ENCODE measurements around the gene SPAAR. TPM values are rescaled to one million over a fixed set of nuclear protein-coding genes. Genes with fewer than 3 reads are reported as not detected.
"Not testable (repeated sequence)": the region's sequence is repeated elsewhere in the genome, so short reads cannot be mapped to it uniquely, and the experiment has no call there.

Gene SPAAR
- total RNA-seq, 1 donor from 2014 or later: 1.8 TPM

DNA sequence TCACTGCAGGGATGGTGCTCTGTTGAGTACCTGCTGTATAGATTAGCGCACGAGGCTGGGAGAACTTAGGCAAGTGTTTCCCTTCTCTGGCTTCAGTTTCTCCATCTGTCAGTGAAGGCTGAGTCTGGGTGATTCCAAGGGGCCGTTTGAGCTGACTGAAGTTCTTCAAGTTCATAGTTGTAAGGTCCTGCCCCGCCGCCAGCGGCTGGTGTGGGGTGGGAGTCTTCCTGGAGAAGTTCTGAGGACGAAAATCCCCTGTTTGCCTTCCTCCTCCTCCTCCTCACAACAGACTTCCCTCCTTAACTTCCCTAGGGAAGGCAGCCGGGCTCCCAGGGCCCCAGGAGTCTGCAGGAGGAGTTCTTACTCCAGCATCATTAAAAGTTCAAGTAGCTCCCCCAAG is 5.0 kb upstream of the SPAAR start:
- DNase-seq: no peak

- peak; percentile 81 for DNase-seq
Measured at GRCh38 chr9:35905051-35905781, 4.1 kb upstream of the SPAAR start.

DNA sequence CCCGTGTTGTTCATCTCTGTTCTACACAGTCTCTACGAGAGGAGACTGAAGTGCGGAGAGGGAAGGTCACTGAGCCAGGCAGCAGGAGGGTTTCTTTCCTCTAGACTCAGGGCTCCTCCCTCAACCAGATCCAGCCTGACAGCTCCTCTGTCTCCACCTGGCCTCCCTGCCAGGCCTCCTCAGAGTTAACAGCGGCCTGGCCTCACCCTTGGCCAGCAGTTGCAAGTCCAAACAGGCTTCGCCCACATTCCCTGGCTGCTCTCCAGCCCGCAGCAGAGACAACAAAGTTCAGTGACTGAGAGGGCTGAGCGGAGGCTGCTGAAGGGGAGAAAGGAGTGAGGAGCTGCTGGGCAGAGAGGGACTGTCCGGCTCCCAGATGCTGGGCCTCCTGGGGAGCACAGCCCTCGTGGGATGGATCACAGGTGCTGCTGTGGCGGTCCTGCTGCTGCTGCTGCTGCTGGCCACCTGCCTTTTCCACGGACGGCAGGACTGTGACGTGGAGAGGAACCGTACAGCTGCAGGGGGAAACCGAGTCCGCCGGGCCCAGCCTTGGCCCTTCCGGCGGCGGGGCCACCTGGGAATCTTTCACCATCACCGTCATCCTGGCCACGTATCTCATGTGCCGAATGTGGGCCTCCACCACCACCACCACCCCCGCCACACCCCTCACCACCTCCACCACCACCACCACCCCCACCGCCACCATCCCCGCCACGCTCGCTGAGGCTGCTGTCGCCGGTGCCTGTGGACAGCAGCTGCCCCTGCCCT is 3.2 kb upstream of the SPAAR start, which contains the start of gene HRCT1:
HRCT1 (plus strand) TSS at position 291 of the 768 bp plus-strand sequence; CDS start at position 377, 86 bp downstream.
- peak; percentile 97 for DNase-seq

GRCh38 chr9:35906923-35907699 is 2.2 kb upstream of the SPAAR start:
- peak; percentile 77 for DNase-seq

- peak; percentile 92 for DNase-seq
Measured at GRCh38 chr9:35907711-35908503, 1.4 kb upstream of the SPAAR start.

- DNase-seq: peak; percentile 54
Measured at GRCh38 chr9:35908504-35909125, 675 bp upstream of the SPAAR start.

DNA sequence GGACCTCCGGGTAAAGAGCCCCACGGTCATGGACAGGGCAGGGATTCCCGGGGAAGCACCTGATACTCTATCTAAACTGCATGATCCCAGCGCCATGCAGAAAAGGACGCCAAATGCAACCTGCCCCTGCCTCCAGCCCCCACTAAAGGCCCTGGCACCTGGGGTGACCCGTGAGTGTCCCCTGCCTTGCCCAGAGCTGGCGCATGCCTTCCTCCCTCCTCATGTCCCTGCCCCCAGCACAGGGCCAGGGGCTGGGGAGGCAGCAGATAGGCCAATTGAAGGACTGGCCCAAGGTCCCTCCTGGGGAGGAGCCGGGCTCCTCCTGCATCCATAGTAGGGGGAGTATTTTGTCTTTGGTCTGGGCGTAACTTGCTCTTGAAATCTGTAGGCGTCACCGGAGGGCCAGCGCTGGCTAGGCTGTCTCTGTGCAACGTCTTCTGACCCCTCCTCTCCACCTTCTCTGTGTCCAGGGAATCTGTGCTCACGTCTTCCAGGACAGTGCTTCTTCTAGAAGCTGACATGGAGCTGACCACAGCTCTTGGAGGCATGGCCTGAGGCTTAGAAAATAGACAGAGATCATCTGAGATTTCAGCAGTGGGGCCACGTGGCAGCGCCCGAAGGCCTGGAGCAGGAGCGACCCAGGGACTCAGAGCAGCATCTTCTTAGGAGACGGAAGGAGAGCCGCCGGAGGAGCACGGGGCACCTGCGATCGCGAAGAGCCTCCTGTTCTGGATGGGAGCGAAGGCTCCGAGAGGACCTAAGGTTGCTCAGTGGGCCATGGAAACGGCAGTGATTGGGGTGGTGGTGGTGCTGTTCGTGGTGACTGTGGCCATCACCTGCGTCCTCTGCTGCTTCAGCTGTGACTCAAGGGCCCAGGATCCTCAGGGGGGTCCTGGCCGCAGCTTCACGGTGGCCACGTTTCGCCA is 660 bp downstream of the SPAAR start:
- DNase-seq: no peak

DNA sequence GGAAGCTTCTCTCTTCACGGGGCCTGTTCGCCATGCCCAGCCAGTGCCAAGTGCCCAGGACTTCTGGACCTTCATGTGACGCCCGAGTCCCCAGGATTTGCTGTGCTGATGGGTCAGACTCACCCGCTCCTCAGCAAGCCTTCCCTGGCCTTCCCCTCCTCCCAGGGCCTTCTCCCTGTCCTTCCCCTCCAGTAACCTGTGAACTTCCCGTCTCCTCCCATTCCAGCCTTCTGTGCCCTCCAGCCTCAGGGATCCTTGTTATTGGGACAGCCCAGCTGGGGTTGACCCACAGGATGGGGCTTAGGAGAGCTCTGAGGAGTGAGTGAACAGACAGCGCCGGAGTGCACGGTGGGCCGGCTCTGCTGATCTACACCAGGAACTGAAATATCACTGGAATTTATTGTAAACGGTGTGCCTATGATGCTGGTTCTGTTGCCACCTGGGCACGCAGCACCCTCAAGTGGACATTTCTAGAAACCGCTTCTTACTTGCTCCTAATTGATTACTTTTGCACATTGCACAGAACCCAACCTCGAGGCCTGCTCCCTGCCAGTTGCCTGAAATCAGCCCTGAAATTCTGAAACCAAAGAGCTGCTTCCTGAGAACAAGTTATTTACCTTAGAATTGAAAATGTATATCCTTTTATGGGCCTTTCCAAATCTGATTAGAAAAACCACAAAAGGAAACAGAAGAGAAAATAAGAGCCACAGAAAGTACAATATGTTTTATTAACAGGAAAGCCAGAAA is 1.5 kb downstream of the SPAAR start:
- no peak for DNase-seq

GRCh38 chr9:35911690-35912089 is 2.4 kb downstream of the SPAAR start:
- DNase-seq: no peak

DNA sequence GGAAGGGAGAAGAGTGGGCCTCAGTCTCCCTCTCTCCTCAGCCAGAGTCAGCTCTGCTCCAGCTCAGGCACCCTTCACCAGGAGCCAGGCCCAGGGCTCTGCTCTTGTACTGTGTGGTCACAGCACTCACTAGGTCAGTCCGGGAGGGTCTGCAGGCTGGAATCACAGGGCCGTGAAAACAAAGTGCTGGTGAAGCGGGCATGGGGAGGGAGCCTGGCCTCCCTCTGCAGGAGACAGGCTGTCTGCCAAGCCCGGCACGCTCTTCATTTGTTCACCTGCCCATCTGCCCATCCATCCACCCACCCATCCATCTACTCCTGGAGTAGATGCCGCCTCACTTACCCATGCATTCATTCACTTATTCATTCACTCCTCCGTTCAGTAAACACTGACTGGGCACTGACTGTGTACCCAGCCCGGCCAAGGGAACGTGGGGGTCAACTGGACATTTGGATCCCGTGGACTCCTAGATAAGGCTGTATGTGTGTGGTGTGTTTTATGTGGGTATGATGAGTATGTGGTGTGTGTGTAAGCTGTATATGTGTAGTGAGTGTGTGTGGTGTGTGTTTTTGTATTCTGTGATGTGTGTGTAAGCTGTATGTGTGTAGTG is 3.6 kb downstream of the SPAAR start:
- DNase-seq: no peak

- not testable (repeated sequence) for DNase-seq
Measured at GRCh38 chr9:35913429-35913828, 4.1 kb downstream of the SPAAR start.

DNA sequence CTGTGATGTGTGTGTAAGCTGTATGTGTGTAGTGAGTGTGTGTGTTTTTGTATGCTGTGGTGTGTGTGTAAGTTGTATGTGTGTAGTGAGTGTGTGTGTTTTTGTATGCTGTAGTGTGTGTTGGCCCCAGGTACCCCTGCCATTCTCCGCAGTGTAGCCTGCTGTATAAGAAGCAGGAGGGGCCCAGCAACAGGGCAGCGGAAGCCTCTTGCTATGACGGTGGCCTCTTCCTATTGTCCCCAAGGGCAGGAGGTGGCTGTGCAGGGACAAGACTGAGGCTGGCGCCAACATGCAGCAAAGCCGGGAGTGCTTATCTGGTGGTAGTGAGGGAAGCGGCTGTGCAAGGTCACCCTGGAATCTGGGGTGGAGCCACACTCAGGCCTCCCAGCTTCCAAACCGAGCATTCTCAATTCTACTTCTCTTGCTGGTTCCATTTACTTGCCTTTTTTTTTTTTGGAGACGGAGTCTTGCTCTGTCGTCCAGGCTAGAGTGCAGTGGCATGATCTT is 5.1 kb downstream of the SPAAR start:
- DNase-seq: peak; percentile 66

- DNase-seq: no peak
Measured at GRCh38 chr9:35915681-35916294, 6.5 kb downstream of the SPAAR start.

- no peak for DNase-seq
Measured at GRCh38 chr9:35917261-35917660, 8.0 kb downstream of the SPAAR start.

DNA sequence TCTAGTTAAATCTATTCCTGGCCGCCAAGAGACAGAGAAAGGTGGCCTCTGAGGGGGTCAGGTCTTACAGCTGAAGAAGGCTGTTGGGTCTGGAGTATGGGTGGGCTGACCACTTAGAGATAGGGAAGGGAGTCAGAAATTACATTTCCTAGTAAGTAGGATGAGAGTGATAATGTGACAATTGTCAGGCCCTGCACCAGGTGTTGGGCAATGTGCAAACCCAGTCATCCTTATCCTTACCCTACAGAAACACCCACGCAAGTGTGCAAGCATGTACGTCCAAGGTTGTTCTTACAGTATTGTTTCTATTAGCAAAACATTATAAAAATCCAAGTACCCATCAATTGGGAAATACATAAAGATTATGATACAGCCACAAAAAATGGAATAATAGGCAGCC is 9.5 kb downstream of the SPAAR start:
- no peak for DNase-seq

DNA sequence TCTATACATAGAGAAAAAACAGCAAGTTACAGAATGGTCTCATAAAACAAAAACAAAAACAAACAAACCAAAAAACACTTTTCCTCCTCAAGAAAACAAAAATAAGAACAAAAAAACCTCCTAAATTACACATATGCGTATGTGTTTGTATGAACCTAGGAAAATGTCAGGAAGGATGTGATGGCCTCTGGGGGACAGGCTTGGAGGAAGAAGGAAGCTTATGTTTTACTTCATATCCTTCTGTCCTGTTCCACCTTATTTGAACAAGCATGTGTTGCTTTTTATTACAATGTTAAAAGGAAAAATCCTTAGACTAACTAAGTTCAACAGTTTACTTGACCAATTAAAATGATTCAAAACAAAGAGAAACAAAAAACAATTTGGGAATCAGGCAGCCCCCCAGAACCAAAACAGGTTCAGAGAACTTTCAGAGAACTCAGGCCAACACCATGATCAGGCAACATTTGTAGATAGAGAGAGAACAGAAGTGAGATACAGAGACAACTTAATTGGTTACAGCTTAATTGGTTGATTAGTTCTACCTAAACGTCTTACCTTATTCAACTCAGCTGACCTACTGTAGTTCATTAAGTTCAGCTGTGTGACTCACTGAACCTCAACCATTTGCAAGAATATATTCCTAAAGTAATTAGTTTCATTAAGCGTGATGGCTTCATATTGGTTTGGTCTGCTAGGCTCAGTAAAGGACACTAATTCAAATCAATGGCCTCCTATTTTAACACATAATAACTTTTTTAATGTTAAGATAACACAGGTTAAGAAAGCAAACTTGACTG is 10.1 kb downstream of the SPAAR start:
- DNase-seq: no peak

DNA sequence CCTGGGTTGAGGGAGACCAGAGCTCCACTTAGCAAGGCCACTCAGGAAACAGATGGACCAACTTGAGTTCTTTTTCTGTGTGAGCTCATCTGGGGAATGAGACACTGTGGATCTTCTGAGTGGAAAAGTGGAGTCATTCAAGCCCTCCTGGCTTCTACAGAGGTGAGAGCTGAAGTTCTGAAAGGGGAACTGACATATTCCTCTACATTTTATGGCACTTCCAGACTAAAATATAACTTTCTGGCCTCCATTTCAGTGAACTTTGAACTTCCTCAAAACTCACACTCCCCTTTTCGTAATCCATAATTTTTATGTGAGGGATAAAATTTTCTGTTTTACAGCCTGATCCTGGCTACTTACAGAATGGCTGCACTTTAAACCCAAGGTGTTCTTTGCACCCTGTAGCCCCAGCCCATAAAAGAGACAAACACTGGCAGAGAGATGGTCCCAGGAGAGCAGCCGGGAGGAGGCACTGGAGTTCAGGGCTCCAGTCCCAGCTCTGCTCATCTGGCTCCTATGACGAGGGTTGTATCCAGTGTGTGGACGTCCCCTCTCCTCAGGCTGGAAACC is 10.8 kb downstream of the SPAAR start:
- DNase-seq: peak; percentile 65
